ENCODE results near the gene GANC.
"Not testable (repeated sequence)": the region's sequence is repeated elsewhere in the genome, so short reads cannot be mapped to it uniquely, and the experiment has no call there.

Gene GANC

DNA sequence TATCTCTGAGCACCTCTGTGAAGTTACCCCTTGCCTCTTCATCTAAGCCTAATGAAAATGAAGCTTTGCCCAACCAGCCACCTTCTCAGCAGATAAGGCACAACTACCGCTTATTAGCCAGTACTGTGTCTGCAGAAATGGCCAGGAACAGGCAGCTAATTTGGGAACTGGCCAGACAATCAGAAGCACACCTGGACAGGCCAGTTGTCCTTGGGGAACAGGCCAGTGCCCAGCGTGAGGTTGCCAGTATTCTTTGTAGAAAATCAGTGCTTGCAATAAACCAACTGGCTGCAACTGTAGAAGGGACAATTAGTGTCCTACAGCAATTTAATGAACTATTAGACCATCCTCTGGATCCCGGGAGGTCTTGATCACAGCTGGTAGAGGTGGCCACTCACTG lies 10.7 kb downstream of the GANC start:
- DNase-seq (ENCODE audit: low spot score): no peak
- TF ChIP-seq, protein P1, sequence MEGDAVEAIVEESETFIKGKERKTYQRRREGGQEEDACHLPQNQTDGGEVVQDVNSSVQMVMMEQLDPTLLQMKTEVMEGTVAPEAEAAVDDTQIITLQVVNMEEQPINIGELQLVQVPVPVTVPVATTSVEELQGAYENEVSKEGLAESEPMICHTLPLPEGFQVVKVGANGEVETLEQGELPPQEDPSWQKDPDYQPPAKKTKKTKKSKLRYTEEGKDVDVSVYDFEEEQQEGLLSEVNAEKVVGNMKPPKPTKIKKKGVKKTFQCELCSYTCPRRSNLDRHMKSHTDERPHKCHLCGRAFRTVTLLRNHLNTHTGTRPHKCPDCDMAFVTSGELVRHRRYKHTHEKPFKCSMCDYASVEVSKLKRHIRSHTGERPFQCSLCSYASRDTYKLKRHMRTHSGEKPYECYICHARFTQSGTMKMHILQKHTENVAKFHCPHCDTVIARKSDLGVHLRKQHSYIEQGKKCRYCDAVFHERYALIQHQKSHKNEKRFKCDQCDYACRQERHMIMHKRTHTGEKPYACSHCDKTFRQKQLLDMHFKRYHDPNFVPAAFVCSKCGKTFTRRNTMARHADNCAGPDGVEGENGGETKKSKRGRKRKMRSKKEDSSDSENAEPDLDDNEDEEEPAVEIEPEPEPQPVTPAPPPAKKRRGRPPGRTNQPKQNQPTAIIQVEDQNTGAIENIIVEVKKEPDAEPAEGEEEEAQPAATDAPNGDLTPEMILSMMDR (IDR thresholded peaks at IDR 0.05; ENCODE audit: extremely low read depth, missing control alignments): no peak

DNA sequence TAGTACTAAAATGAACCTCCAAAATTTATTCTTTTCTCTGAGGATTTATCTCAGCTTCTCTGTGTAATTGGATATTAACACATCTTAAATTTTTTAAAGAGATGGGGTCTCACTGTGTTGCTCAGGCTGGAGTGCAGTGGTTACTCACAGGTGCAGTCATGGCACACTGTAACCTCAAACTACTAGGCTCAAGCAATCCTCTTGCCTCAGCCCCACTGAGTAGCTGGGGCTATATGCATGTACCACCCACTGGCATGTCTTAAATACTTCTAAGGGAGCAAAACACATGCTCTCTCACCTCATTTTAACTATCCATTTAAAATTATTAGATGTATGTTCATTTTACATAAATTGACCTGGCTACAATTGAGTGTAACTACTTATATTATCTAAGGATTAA lies 11.6 kb downstream of the GANC start:
- TF ChIP-seq, protein P1 (IDR thresholded peaks at IDR 0.05; ENCODE audit: extremely low read depth, missing control alignments): no peak
- DNase-seq (ENCODE audit: low spot score): no peak

DNA sequence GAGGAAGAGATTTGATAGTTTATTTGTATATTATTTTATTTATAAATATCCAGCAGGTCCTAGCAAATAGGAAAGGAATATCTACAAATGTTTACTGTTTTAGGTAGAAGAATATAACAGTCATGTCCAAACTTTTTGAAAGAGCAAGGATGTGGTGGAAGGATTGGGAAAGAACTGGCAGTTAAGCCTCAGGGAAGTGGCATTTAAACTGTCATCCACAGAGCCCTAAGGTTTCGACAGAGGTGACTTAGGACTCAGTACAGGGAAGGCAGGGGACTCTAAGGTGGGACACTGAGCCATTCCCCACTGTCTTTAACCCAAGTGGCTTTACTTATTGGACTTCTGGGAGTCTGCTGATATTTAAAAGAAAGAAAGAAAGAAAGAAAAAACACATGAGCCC lies 12.0 kb downstream of the GANC start:
- no peak for DNase-seq (ENCODE audit: low spot score)
- TF ChIP-seq, protein P1 (IDR thresholded peaks at IDR 0.05; ENCODE audit: extremely low read depth, missing control alignments): no peak

GRCh38 chr15:42286445-42287029 lies 13.5 kb downstream of the GANC start:
- TF ChIP-seq, protein P1 (IDR thresholded peaks at IDR 0.05; ENCODE audit: extremely low read depth, missing control alignments): no peak
- no peak for DNase-seq (ENCODE audit: low spot score)

GRCh38 chr15:42287931-42288330 lies 14.9 kb downstream of the GANC start:
- TF ChIP-seq, protein P1 (IDR thresholded peaks at IDR 0.05; ENCODE audit: extremely low read depth, missing control alignments): no peak
- no peak for DNase-seq (ENCODE audit: low spot score)

DNA sequence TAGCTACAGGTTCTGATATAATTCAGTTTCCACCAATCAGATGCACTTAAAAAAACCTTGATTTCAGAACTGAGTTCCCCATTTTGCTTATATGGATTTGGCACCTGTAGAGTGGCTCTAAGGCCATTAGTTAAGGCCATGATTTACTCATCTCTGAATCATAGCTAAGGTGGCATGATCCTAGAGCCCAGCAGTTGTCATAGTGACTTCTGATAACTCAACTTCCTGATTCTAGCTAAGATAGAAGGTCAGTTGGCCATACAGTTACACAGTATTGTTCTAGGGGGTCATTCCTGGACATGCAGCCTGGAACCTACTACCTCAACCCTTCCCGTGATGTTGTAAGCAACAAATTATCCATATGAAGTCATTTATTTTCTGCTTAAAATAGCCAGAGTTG lies 16.2 kb downstream of the GANC start:
- DNase-seq (ENCODE audit: low spot score): no peak
- TF ChIP-seq, protein P1 (IDR thresholded peaks at IDR 0.05; ENCODE audit: extremely low read depth, missing control alignments): no peak

DNA sequence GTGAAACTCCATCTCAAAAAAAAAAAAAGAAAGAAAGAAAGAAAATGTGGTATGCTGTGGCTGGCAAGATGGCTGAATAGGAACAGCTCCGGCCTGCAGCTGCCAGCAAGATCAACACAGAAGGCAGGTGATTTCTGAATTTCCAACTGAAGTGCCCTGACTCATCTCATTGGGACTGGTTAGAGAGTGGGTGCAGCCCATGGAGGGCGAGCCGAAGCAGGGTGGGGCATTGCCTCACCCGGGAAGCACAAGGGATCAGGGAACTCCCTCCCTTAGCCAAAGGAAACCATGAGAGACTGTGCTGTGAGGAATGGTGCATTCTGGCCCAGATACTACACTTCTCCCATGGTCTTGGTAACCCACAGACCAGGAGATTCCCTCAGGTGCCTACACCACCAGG lies 28.0 kb downstream of the GANC start:
- not testable (repeated sequence) for DNase-seq (ENCODE audit: low spot score)

- DNase-seq (ENCODE audit: low spot score): no peak
Measured at GRCh38 chr15:42306681-42307080, 33.7 kb downstream of the GANC start.

More at GRCh38 chr15:42306681-42307080, 33.7 kb downstream of the GANC start:
- TF ChIP-seq, protein P1 (IDR thresholded peaks at IDR 0.05; ENCODE audit: extremely low read depth, missing control alignments): no peak
